GM12891 (cell line): ENCODE measurements around the gene MCTP2.

Source experiments
- PAX5 ChIP-seq: IDR thresholded peaks from 2 replicates; pipeline ENCODE4 v1.6.1; 2011; ENCODE audit warnings: low read length, moderate library complexity, mild to moderate bottlenecking; ENCODE audit not compliant: insufficient read depth, severe bottlenecking
- POLR2A ChIP-seq: IDR thresholded peaks from 2 replicates; pipeline ENCODE4 v1.6.1; 2011; ENCODE audit warnings: low read depth, low read length, control low read depth

DNA sequence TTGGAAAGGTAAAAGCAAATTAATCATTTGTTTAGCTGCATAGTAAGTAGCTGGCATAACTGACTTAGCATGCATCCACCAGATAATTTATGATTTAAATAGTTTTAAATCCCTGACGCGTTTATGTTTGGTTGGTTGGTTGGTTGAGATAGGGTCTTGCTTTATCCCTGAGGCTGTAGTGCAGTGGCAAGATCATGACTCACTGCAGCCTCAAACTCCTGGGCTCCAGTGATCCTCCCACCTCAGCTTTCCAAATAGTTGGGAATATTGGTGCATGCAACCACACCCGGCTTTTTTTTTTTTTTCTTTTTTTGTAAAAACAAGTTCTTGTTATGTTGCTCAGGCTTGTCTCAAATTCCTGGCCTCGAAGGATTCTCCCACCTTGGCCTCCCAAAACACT lies 263.4 kb downstream of the MCTP2 start:
- TF ChIP-seq POLR2A, result no peak
- no peak for TF ChIP-seq PAX5
